ENCODE results near the gene DCST2.
A peak's percentile ranks its signal among the peaks of the same experiment; 100 is the strongest.

The DCST2 gene

GRCh38 chr1:155023627-155024026, 10.0 kb downstream of the DCST2 start:
- no peak for DNase-seq

- no peak for DNase-seq
Observed at GRCh38 chr1:155022927-155023236, 10.7 kb downstream of the DCST2 start.

GRCh38 chr1:155022136-155022926, 11.2 kb downstream of the DCST2 start:
- DNase-seq: no peak

- no peak for DNase-seq
Observed at GRCh38 chr1:155019377-155020245, 14.0 kb downstream of the DCST2 start.

- DNase-seq: peak in 2 of 3 donors; percentile 51 to 55
Observed at GRCh38 chr1:155018617-155019348, 14.8 kb downstream of the DCST2 start.

GRCh38 chr1:155017946-155018316, 15.7 kb downstream of the DCST2 start:
- DNase-seq: no peak

- DNase-seq: peak; percentile 88 to 94 (median 89)
Observed at GRCh38 chr1:155017041-155017945, 16.3 kb downstream of the DCST2 start.

- no peak for DNase-seq
Observed at GRCh38 chr1:155016231-155016831, 17.2 kb downstream of the DCST2 start.

- DNase-seq: no peak
Observed at GRCh38 chr1:155015527-155016230, 17.9 kb downstream of the DCST2 start.

- DNase-seq: no peak
Observed at GRCh38 chr1:155014709-155015508, 18.7 kb downstream of the DCST2 start.

GRCh38 chr1:155013632-155014031, 19.9 kb downstream of the DCST2 start:
- DNase-seq: no peak

GRCh38 chr1:155012776-155013602, 20.6 kb downstream of the DCST2 start:
- DNase-seq: peak; percentile 48 to 58 (median 57)

- peak; percentile 56 to 72 (median 58) for DNase-seq
Observed at GRCh38 chr1:155012026-155012546, 21.5 kb downstream of the DCST2 start.

- no peak for DNase-seq
Observed at GRCh38 chr1:155011437-155012025, 22.1 kb downstream of the DCST2 start.

- DNase-seq: no peak
Observed at GRCh38 chr1:155011004-155011416, 22.6 kb downstream of the DCST2 start.

- no peak for DNase-seq
Observed at GRCh38 chr1:155010211-155010918, 23.2 kb downstream of the DCST2 start.

- no peak for DNase-seq
Observed at GRCh38 chr1:155009742-155010141, 23.8 kb downstream of the DCST2 start.

GRCh38 chr1:155009221-155009711, 24.3 kb downstream of the DCST2 start:
- DNase-seq: no peak

Measured in suppressor macrophage treated with lipopolysaccharide for 1 hour (primary cell).